Kidney epithelial cell (primary cell): ENCODE results near the gene EIF3K. TPM values are rescaled to one million over a fixed set of nuclear protein-coding genes. Genes with fewer than 3 reads are reported as not detected.

Source experiments
- DNase-seq: peaks from one replicate; pipeline ENCODE4 v3.0.0-alpha.2; 2010; ENCODE audit warnings: low read depth
- H3K27me3 ChIP-seq: 2 replicates; pipeline ENCODE4 v1.6.0; 2011; ENCODE audit warnings: low read length; ENCODE audit not compliant: control insufficient read depth, insufficient read depth
- H3K36me3 ChIP-seq: 2 replicates; pipeline ENCODE4 v1.5.1; 2011; ENCODE audit warnings: low read length; ENCODE audit not compliant: control insufficient read depth, insufficient read depth
- H3K4me3 ChIP-seq: 2 replicates; pipeline ENCODE4 v1.5.1; 2011; ENCODE audit warnings: low read depth, mild to moderate bottlenecking, control low read depth, low read length
- CTCF ChIP-seq: IDR thresholded peaks from 2 replicates; pipeline ENCODE4 v1.5.1; 2011; ENCODE audit warnings: mild to moderate bottlenecking, moderate library complexity, low read length, control low read depth, inconsistent platforms; ENCODE audit not compliant: insufficient read depth, poor library complexity, severe bottlenecking
- total RNA-seq: library from RNA; depleted of rRNA; stranded (reverse); fragments of >200 nt; gene quantifications from 2 replicates; pipeline ENCODE4 v1.2.3, GENCODE V29; 2015

Gene EIF3K
- total RNA-seq, 1 donor from 2014 or later = 653 TPM

- Histone ChIP-seq H3K36me3 (peaks cover 2% of the 10 kb centered on the region), H3K4me3 (no peak overlapping the region), H3K27me3 (no peaks in the 10 kb centered on the region)
- TF ChIP-seq CTCF = peak; percentile 91
- DNase-seq = no peak
Observed at GRCh38 chr19:38634757-38635482, 15.9 kb downstream of the EIF3K start.

- H3K36me3 ChIP-seq = peaks cover 2% of the 10 kb centered on the region
- DNase-seq = no peak
- no peak overlapping the region for H3K4me3 ChIP-seq
- H3K27me3 ChIP-seq = no peaks in the 10 kb centered on the region
- no peak for TF ChIP-seq CTCF
Observed at GRCh38 chr19:38635483-38636399, 16.8 kb downstream of the EIF3K start.

GRCh38 chr19:38638461-38638860 lies 19.5 kb downstream of the EIF3K start:
- no peak for TF ChIP-seq CTCF
- DNase-seq = no peak

GRCh38 chr19:38639679-38640078 lies 20.7 kb downstream of the EIF3K start:
- Histone ChIP-seq H3K27me3 (no peaks in the 10 kb centered on the region), H3K36me3 (peaks cover 2% of the 10 kb centered on the region), H3K4me3 (no peak overlapping the region)
- DNase-seq = no peak
- no peak for TF ChIP-seq CTCF

More at GRCh38 chr19:38638461-38638860, 19.5 kb downstream of the EIF3K start:
- Histone ChIP-seq H3K4me3 (no peak overlapping the region), H3K27me3 (no peaks in the 10 kb centered on the region), H3K36me3 (peaks cover 2% of the 10 kb centered on the region)

- no peak for DNase-seq
- Histone ChIP-seq H3K36me3 (peaks cover 2% of the 10 kb centered on the region), H3K27me3 (no peaks in the 10 kb centered on the region), H3K4me3 (no peak overlapping the region)
- TF ChIP-seq CTCF = no peak
Observed at GRCh38 chr19:38640368-38640767, 21.4 kb downstream of the EIF3K start.
